ENCODE data around the gene TBC1D30. TPM values are rescaled to one million over a fixed set of nuclear protein-coding genes. Genes with fewer than 3 reads are reported as not detected.
"Not testable (repeated sequence)": the region's sequence is repeated elsewhere in the genome, so short reads cannot be mapped to it uniquely, and the experiment has no call there.

TBC1D30 gene
- total and polyA plus RNA-seq, 7 experiments from 2014 or later: 0.13 to 1.5 (median 0.49) TPM; not detected in 1

GRCh38 chr12:64801381-64801780, 23.1 kb upstream of the TBC1D30 start:
- no peak overlapping the region for H3K4me3 Mint-ChIP-seq
- peaks cover 0 to 3% (median 0%) of the 10 kb centered on the region in 5 donors for H3K36me3 Mint-ChIP-seq
- H3K9me3 Mint-ChIP-seq: no peaks in the 10 kb centered on the region
- CTCF ChIA-PET: interaction anchor here (0.7 to 2.0 kb wide), 5 partner anchors 17 to 253 kb away, joined by 3 to 5 read pairs (median 3); no protein-coding TSS in a partner anchor
- Histone ChIP-seq H3K27ac (ENCODE audit: low read depth, low read length) (no peak overlapping the region), H3K9me3 (ENCODE audit: control insufficient read depth in 2 of 3, low read length in 3 of 3) (no peaks in the 10 kb centered on the region), H3K4me1 (ENCODE audit: control insufficient read depth in 2 of 2, insufficient read depth in 2 of 2, low read length in 2 of 2) (no peaks in the 10 kb centered on the region), H3K27me3 (ENCODE audit: control insufficient read depth in 2 of 2, insufficient read depth in 2 of 2, low read length in 2 of 2) (no peaks in the 10 kb centered on the region), H3K4me3 (ENCODE audit: low read length) (no peak overlapping the region), H3K36me3 (ENCODE audit: control insufficient read depth in 2 of 3, insufficient read depth in 3 of 3, low read length in 3 of 3) (no peaks in the 10 kb centered on the region)
- peaks cover 17 to 38% (median 32%) of the 10 kb centered on the region in 5 donors for H3K27me3 Mint-ChIP-seq
- DNase-seq (no peak), ATAC-seq (no peak)
- POLR2A ChIA-PET: no interaction called here
- intact Hi-C loops (cut with micrococcal nuclease): no loop called here
- H3K27ac Mint-ChIP-seq: no peak overlapping the region
- H3K4me1 Mint-ChIP-seq: peaks cover 0 to 6% (median 0%) of the 10 kb centered on the region in 7 donors

GRCh38 chr12:64802180-64802775, 22.2 kb upstream of the TBC1D30 start:
- H3K9me3 ChIP-seq (ENCODE audit: control insufficient read depth in 2 of 3, low read length in 3 of 3); H3K27ac ChIP-seq (ENCODE audit: low read depth, low read length); H3K36me3 Mint-ChIP-seq; H3K4me3 ChIP-seq (ENCODE audit: low read length); H3K27me3 ChIP-seq (ENCODE audit: control insufficient read depth in 2 of 2, insufficient read depth in 2 of 2, low read length in 2 of 2); H3K4me1 ChIP-seq (ENCODE audit: control insufficient read depth in 2 of 2, insufficient read depth in 2 of 2, low read length in 2 of 2); H3K9me3 Mint-ChIP-seq; H3K4me1 Mint-ChIP-seq; H3K27ac Mint-ChIP-seq; H3K4me3 Mint-ChIP-seq; H3K36me3 ChIP-seq (ENCODE audit: control insufficient read depth in 2 of 3, insufficient read depth in 3 of 3, low read length in 3 of 3): not testable (repeated sequence)
- ChIA-PET CTCF (interaction anchor here (0.8 to 2.0 kb wide), 3 partner anchors 16 to 254 kb away, joined by 3 to 4 read pairs (median 3); no protein-coding TSS in a partner anchor), POLR2A (interaction anchor here (0.7 kb wide), 1 partner anchor 103 kb away, joined by 3 read pairs; no protein-coding TSS in a partner anchor)
- intact Hi-C loops (cut with micrococcal nuclease): loop anchor here (1.0 to 2.0 kb wide), 2 partner anchors 321 to 428 kb away; no protein-coding TSS in a partner anchor
- peak; percentile 77 for ATAC-seq
- peaks cover 25 to 46% (median 35%) of the 10 kb centered on the region in 5 donors for H3K27me3 Mint-ChIP-seq
- DNase-seq: peak in 6 of 9 donors; percentile 23 to 60 (median 38)

- H3K36me3 Mint-ChIP-seq: no peaks in the 10 kb centered on the region
- Histone ChIP-seq H3K4me3 (ENCODE audit: low read length) (no peak overlapping the region), H3K4me1 (ENCODE audit: control insufficient read depth in 2 of 2, insufficient read depth in 2 of 2, low read length in 2 of 2) (no peaks in the 10 kb centered on the region), H3K27ac (ENCODE audit: low read depth, low read length) (no peak overlapping the region), H3K36me3 (ENCODE audit: control insufficient read depth in 2 of 3, insufficient read depth in 3 of 3, low read length in 3 of 3) (no peaks in the 10 kb centered on the region), H3K9me3 (ENCODE audit: control insufficient read depth in 2 of 3, low read length in 3 of 3) (no peaks in the 10 kb centered on the region), H3K27me3 (ENCODE audit: control insufficient read depth in 2 of 2, insufficient read depth in 2 of 2, low read length in 2 of 2) (no peaks in the 10 kb centered on the region)
- ATAC-seq: no peak
- H3K4me1 Mint-ChIP-seq: peaks cover 0 to 7% (median 0%) of the 10 kb centered on the region in 7 donors
- no peak overlapping the region for H3K27ac Mint-ChIP-seq
- no peak overlapping the region for H3K4me3 Mint-ChIP-seq
- peaks cover 31 to 50% (median 39%) of the 10 kb centered on the region in 5 donors for H3K27me3 Mint-ChIP-seq
- ChIA-PET CTCF (interaction anchor here (0.6 kb wide), 1 partner anchor 52 kb away, joined by 4 read pairs; no protein-coding TSS in a partner anchor), POLR2A (no interaction called here)
- peaks cover 0 to 2% (median 0%) of the 10 kb centered on the region in 11 donors for H3K9me3 Mint-ChIP-seq
- intact Hi-C loops (cut with micrococcal nuclease): no loop called here
- no peak for DNase-seq
Measured at GRCh38 chr12:64806173-64806572, 18.3 kb upstream of the TBC1D30 start.

GRCh38 chr12:64806593-64807460, 17.6 kb upstream of the TBC1D30 start:
- peaks cover 31 to 50% (median 45%) of the 10 kb centered on the region in 5 donors for H3K27me3 Mint-ChIP-seq
- Histone ChIP-seq H3K9me3 (ENCODE audit: control insufficient read depth in 2 of 3, low read length in 3 of 3) (no peaks in the 10 kb centered on the region), H3K4me3 (ENCODE audit: low read length) (no peak overlapping the region), H3K27me3 (ENCODE audit: control insufficient read depth in 2 of 2, insufficient read depth in 2 of 2, low read length in 2 of 2) (no peaks in the 10 kb centered on the region), H3K4me1 (ENCODE audit: control insufficient read depth in 2 of 2, insufficient read depth in 2 of 2, low read length in 2 of 2) (no peaks in the 10 kb centered on the region), H3K27ac (ENCODE audit: low read depth, low read length) (no peak overlapping the region), H3K36me3 (ENCODE audit: control insufficient read depth in 2 of 3, insufficient read depth in 3 of 3, low read length in 3 of 3) (no peaks in the 10 kb centered on the region)
- CTCF ChIA-PET: interaction anchor here (0.6 kb wide), 1 partner anchor 52 kb away, joined by 4 read pairs; no protein-coding TSS in a partner anchor
- H3K27ac Mint-ChIP-seq: no peak overlapping the region
- no peaks in the 10 kb centered on the region for H3K36me3 Mint-ChIP-seq
- POLR2A ChIA-PET: no interaction called here
- ATAC-seq: peak; percentile 27
- no peak for DNase-seq
- H3K4me1 Mint-ChIP-seq: peaks cover 0 to 6% (median 0%) of the 10 kb centered on the region in 7 donors
- H3K4me3 Mint-ChIP-seq: no peak overlapping the region
- H3K9me3 Mint-ChIP-seq: peaks cover 0 to 2% (median 0%) of the 10 kb centered on the region in 11 donors
- intact Hi-C loops (cut with micrococcal nuclease): no loop called here

GRCh38 chr12:64808110-64808509, 16.3 kb upstream of the TBC1D30 start:
- no peaks in the 10 kb centered on the region for H3K36me3 Mint-ChIP-seq

GRCh38 chr12:64810831-64811230, 13.6 kb upstream of the TBC1D30 start:
- no peaks in the 10 kb centered on the region for H3K4me1 ChIP-seq (ENCODE audit: control insufficient read depth in 2 of 2, insufficient read depth in 2 of 2, low read length in 2 of 2)
- H3K27me3 Mint-ChIP-seq: peaks cover 26 to 47% (median 39%) of the 10 kb centered on the region in 5 donors
- no peaks in the 10 kb centered on the region for H3K27me3 ChIP-seq (ENCODE audit: control insufficient read depth in 2 of 2, insufficient read depth in 2 of 2, low read length in 2 of 2)
- H3K36me3 Mint-ChIP-seq: no peaks in the 10 kb centered on the region
- peaks cover 0 to 2% (median 0%) of the 10 kb centered on the region in 11 donors for H3K9me3 Mint-ChIP-seq
- no peak overlapping the region for H3K27ac ChIP-seq (ENCODE audit: low read depth, low read length)
- intact Hi-C loops (cut with micrococcal nuclease): no loop called here
- no peak for ATAC-seq
- no peak overlapping the region for H3K4me3 ChIP-seq (ENCODE audit: low read length)
- no peak for DNase-seq
- peaks cover 0 to 2% (median 0%) of the 10 kb centered on the region in 7 donors for H3K4me1 Mint-ChIP-seq
- H3K27ac Mint-ChIP-seq: no peak overlapping the region
- no peaks in the 10 kb centered on the region for H3K36me3 ChIP-seq (ENCODE audit: control insufficient read depth in 2 of 3, insufficient read depth in 3 of 3, low read length in 3 of 3)
- ChIA-PET CTCF (no interaction called here), POLR2A (no interaction called here)
- H3K9me3 ChIP-seq (ENCODE audit: control insufficient read depth in 2 of 3, low read length in 3 of 3): no peaks in the 10 kb centered on the region
- H3K4me3 Mint-ChIP-seq: no peak overlapping the region

More at GRCh38 chr12:64808110-64808509, 16.3 kb upstream of the TBC1D30 start:
- H3K27me3 Mint-ChIP-seq: peaks cover 36 to 58% (median 45%) of the 10 kb centered on the region in 5 donors
- H3K27ac Mint-ChIP-seq: no peak overlapping the region
- H3K27ac ChIP-seq (ENCODE audit: low read depth, low read length): no peak overlapping the region
- H3K27me3 ChIP-seq (ENCODE audit: control insufficient read depth in 2 of 2, insufficient read depth in 2 of 2, low read length in 2 of 2): no peaks in the 10 kb centered on the region
- intact Hi-C loops (cut with micrococcal nuclease): no loop called here
- DNase-seq (no peak), ATAC-seq (no peak)
- H3K4me3 Mint-ChIP-seq: no peak overlapping the region
- H3K4me3 ChIP-seq (ENCODE audit: low read length): no peak overlapping the region
- H3K9me3 ChIP-seq (ENCODE audit: control insufficient read depth in 2 of 3, low read length in 3 of 3): no peaks in the 10 kb centered on the region
- H3K4me1 ChIP-seq (ENCODE audit: control insufficient read depth in 2 of 2, insufficient read depth in 2 of 2, low read length in 2 of 2): no peaks in the 10 kb centered on the region
- ChIA-PET POLR2A (no interaction called here), CTCF (no interaction called here)
- peaks cover 0 to 2% (median 0%) of the 10 kb centered on the region in 7 donors for H3K4me1 Mint-ChIP-seq
- no peaks in the 10 kb centered on the region for H3K36me3 ChIP-seq (ENCODE audit: control insufficient read depth in 2 of 3, insufficient read depth in 3 of 3, low read length in 3 of 3)
- peaks cover 0 to 2% (median 0%) of the 10 kb centered on the region in 11 donors for H3K9me3 Mint-ChIP-seq

Data from naive thymus-derived CD4-positive, alpha-beta T cell (primary cell).